Panc1 (cell line): ENCODE results near the gene PKP4.

Experiments used
- POLR2AphosphoS5 ChIP-seq: IDR thresholded peaks from 2 replicates; pipeline ENCODE4 v1.6.1; 2012; ENCODE audit warnings: mild to moderate bottlenecking, low read depth, low read length, moderate library complexity
- TCF7L2 ChIP-seq: IDR thresholded peaks from 2 replicates; pipeline ENCODE4 v1.6.1; 2011; ENCODE audit warnings: mild to moderate bottlenecking, low read depth, low read length, inconsistent platforms
- TF ChIP-seq, protein P1 (sequence below): fragments of 450-650 bp; IDR thresholded peaks from 2 replicates; pipeline ENCODE4 v1.5.1; 2017; ENCODE audit warnings: mild to moderate bottlenecking
- TF ChIP-seq, protein P2 (sequence below), 2 experiments: IDR thresholded peaks; 2 replicates each; pipeline ENCODE4 v1.6.1; 2011 to 2012; ENCODE audit warnings: low read depth in 2 of 2, control low read depth in 1 of 2, low read length in 1 of 2, mild to moderate bottlenecking in 1 of 2, moderate library complexity in 1 of 2; ENCODE audit not compliant: insufficient read depth in 1 of 2

DNA sequence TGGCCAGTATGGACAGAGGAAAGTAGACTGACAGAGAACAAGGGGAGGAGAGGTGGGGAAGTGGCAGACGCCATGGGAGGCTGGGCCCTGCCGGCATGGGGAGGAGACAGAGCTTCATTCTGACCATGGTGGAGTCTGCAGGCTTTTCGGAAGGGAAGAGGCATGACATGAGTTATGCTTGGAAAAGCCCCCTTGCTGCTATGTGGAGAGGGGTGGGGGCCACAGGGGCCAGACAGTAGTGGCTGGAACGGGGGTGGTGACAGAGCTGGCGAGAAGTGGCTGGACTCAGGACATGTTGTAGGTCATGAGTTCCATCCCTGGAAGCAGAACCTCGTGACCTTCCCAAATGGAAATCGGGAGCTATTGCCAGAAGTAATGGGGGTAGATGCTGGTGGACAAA is 271.7 kb downstream of the PKP4 start:
- TF ChIP-seq, protein P1, sequence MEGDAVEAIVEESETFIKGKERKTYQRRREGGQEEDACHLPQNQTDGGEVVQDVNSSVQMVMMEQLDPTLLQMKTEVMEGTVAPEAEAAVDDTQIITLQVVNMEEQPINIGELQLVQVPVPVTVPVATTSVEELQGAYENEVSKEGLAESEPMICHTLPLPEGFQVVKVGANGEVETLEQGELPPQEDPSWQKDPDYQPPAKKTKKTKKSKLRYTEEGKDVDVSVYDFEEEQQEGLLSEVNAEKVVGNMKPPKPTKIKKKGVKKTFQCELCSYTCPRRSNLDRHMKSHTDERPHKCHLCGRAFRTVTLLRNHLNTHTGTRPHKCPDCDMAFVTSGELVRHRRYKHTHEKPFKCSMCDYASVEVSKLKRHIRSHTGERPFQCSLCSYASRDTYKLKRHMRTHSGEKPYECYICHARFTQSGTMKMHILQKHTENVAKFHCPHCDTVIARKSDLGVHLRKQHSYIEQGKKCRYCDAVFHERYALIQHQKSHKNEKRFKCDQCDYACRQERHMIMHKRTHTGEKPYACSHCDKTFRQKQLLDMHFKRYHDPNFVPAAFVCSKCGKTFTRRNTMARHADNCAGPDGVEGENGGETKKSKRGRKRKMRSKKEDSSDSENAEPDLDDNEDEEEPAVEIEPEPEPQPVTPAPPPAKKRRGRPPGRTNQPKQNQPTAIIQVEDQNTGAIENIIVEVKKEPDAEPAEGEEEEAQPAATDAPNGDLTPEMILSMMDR: no peak
- TF ChIP-seq POLR2AphosphoS5 (no peak), TCF7L2 (no peak)
- TF ChIP-seq, protein P2, sequence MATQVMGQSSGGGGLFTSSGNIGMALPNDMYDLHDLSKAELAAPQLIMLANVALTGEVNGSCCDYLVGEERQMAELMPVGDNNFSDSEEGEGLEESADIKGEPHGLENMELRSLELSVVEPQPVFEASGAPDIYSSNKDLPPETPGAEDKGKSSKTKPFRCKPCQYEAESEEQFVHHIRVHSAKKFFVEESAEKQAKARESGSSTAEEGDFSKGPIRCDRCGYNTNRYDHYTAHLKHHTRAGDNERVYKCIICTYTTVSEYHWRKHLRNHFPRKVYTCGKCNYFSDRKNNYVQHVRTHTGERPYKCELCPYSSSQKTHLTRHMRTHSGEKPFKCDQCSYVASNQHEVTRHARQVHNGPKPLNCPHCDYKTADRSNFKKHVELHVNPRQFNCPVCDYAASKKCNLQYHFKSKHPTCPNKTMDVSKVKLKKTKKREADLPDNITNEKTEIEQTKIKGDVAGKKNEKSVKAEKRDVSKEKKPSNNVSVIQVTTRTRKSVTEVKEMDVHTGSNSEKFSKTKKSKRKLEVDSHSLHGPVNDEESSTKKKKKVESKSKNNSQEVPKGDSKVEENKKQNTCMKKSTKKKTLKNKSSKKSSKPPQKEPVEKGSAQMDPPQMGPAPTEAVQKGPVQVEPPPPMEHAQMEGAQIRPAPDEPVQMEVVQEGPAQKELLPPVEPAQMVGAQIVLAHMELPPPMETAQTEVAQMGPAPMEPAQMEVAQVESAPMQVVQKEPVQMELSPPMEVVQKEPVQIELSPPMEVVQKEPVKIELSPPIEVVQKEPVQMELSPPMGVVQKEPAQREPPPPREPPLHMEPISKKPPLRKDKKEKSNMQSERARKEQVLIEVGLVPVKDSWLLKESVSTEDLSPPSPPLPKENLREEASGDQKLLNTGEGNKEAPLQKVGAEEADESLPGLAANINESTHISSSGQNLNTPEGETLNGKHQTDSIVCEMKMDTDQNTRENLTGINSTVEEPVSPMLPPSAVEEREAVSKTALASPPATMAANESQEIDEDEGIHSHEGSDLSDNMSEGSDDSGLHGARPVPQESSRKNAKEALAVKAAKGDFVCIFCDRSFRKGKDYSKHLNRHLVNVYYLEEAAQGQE (IDR thresholded peaks at IDR 0.05; ENCODE audit: insufficient read depth in 1 of 2, low read depth in 2 of 2, low read length in 1 of 2): no peak
